GM19351 (cell line): ENCODE measurements around the gene SORBS2.
"Not testable (repeated sequence)": the region's sequence is repeated elsewhere in the genome, so short reads cannot be mapped to it uniquely, and the experiment has no call there.

Source experiments
- ATAC-seq: cut with Tn5 transposase; IDR thresholded peaks from one replicate; pipeline ENCODE4 v1.9.1; 2021; ENCODE audit warnings: mild to moderate bottlenecking, moderate library complexity; ENCODE audit not compliant: unreplicated experiment

SORBS2 gene

GRCh38 chr4:185811509-185812364 is at the start of gene SORBS2:
SORBS2 (minus strand) TSS chr4:185812194; CDS start chr4:185690571, 121,623 bp downstream.
- peak; percentile 90 for ATAC-seq

- no peak for ATAC-seq
These were observed 47.1 kb upstream of the SORBS2 start for GRCh38 chr4:185859111-185859510.

- not testable (repeated sequence) for ATAC-seq
These were observed 45.6 kb upstream of the SORBS2 start for GRCh38 chr4:185857561-185857960.

- no peak for ATAC-seq
These were observed 41.8 kb upstream of the SORBS2 start for GRCh38 chr4:185853841-185854240.

GRCh38 chr4:185852961-185853360 is 41.0 kb upstream of the SORBS2 start:
- no peak for ATAC-seq

- ATAC-seq, result no peak
These were observed 37.9 kb upstream of the SORBS2 start for GRCh38 chr4:185849664-185850550.

GRCh38 chr4:185847352-185848097 is 35.5 kb upstream of the SORBS2 start:
- no peak for ATAC-seq

GRCh38 chr4:185846505-185847150 is 34.6 kb upstream of the SORBS2 start:
- ATAC-seq, result no peak

- no peak for ATAC-seq
These were observed 34.0 kb upstream of the SORBS2 start for GRCh38 chr4:185845966-185846365.

GRCh38 chr4:185841451-185841850 is 29.5 kb upstream of the SORBS2 start:
- no peak for ATAC-seq

- no peak for ATAC-seq
These were observed 29.0 kb upstream of the SORBS2 start for GRCh38 chr4:185840953-185841352.

GRCh38 chr4:185840201-185840600 is 28.2 kb upstream of the SORBS2 start:
- ATAC-seq, result no peak

GRCh38 chr4:185839770-185840169 is 27.8 kb upstream of the SORBS2 start:
- no peak for ATAC-seq

GRCh38 chr4:185839194-185839712 is 27.3 kb upstream of the SORBS2 start:
- ATAC-seq, result no peak

GRCh38 chr4:185838514-185839193 is 26.7 kb upstream of the SORBS2 start:
- ATAC-seq, result no peak

- no peak for ATAC-seq
These were observed 26.1 kb upstream of the SORBS2 start for GRCh38 chr4:185838104-185838452.

- no peak for ATAC-seq
These were observed 25.6 kb upstream of the SORBS2 start for GRCh38 chr4:185837415-185838103.

- ATAC-seq, result no peak
These were observed 24.5 kb upstream of the SORBS2 start for GRCh38 chr4:185836241-185837084.
